Measurements from ENCODE around the gene PFDN6.

Gene PFDN6

GRCh38 chr6:33318426-33319073, 29.1 kb downstream of the PFDN6 start:
- DNase-seq = no peak

DNA sequence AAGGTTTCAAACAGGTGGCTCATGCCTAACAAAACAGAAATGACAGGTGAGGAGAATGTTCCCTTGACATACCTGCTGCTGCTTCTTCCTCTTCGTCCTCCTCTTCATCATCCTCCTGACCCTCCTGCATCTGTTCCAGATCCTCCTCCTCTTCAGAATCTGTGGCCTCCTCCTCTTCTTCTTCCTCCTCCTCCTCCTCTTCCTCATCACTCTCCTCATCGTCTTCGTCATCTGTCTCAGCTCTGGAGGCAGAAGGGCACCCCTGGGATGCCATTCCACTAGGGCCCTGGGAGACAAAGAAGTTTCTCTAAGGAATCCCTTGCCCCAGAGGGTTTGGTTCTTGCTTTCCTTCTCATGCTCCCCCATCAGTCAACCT, 30.5 kb downstream of the PFDN6 start:
- DNase-seq = no peak

DNA sequence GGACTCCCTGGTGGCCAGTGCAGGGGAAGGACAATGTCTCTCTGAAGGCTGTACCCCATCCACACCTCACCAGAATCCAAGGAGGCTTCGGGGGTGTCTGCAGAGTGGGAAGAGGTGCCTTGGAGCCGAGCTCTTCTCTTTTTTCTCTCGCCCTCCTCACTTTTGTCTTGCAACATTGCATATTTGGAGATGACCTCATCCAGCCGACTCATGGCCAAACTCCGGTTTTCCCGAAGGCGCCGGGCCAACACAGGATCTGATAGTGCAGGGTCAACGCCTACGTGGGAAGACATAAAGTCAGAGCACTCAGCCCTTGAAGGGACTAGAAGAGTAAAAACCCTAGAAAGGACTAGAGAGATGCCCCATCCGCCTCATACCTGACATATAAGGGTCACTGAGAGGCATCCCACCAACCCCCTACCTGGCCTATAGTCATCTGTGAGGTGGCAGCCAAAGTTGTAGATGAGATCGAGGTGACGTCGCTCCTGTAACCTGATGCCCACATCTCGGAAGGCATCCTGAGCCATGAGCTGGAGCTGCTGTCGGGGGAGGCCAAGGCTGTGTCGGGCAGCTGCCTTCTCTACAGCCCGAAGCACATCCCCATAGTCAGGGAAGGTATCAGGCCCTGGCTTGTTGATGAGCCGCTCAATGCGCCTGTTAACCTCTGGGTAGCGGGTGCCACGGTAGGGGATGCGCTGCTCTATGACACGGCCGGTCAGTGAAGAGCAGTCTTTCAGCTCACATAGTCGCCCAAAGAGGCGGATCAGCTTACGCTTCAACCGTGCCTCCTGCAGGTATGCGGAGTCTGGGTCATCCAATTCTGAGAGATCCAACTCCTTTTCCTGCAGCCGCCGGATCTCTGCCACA, 31.1 kb downstream of the PFDN6 start:
- DNase-seq = no peak

GRCh38 chr6:33321227-33321626, 31.8 kb downstream of the PFDN6 start:
- no peak for DNase-seq

DNA sequence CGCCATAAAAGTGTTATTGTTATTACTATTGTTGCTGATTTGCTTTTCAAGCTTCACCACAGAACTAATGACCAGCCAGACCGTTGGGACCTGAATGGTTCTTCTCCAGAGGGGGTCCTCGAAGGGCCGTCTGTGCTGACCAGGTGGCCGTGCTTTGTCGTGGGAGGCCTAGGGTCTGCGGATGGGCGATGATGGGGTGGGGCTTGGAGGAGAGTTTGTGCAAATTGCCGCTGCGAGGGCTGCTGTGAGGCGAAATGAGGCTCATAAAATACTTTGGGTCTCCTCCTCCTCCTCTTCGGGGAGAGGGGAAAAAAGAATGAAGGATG, 34.2 kb downstream of the PFDN6 start:
- DNase-seq = no peak

GRCh38 chr6:33324125-33324524, 34.7 kb downstream of the PFDN6 start:
- DNase-seq = no peak

DNA sequence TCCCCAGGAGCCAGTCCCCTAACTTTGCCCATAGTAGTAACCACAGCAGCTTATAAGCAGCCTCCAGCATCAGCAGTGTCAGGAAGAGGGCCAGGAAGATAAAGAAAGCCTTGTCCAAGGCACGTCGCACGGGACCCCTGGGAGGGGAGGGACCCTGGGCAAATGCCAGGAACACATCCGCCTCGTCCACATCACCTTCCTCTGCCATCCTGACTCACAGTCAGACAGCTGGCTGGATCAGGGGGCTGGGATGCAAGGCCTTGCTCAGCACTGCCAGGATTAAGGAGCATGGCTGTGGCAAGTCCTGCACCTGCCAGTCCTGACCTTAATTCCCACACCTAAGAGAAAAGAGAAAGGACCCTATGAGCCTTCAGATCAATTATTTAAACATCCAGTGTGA, 39.7 kb downstream of the PFDN6 start:
- DNase-seq = no peak

DNA sequence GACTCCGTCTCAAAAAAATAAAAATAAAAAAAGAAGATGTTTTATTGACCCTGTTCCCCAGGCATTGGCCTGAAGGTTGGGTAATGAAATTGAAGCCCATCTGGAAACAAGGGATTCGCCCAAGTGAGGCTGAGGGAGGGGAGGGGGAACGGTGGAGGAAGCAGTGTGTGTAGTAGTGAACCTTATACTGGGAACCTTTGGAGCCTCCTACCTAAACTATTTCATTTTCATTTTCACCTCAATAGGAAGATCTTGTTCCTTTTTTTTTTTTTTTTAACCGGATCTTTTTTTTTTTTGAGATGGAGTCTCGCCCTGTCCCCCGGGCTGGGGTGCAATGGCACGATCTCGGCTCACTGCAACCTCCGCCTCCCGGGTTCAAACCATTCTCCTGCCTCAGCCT, 41.3 kb downstream of the PFDN6 start:
- no peak for DNase-seq

DNA sequence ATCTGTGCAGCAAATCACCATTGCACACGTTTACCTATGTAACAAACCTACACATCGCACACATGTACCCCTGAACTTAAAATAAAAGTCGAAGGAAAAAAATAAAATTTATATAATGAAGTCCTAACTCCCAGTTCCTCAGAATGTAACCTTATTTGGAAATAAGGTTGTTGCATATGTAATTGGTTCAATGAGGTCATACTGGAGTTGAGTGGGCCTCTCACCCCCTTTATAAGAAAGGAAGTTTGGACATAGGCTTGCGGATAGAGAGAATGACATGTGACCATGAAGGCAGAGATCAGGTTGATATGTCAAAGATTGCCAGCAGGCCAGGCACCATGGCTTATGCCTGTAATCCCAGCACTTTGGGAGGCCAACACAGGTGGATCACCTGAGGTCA, 44.3 kb downstream of the PFDN6 start:
- no peak for DNase-seq

GRCh38 chr6:33335916-33336315, 46.5 kb downstream of the PFDN6 start:
- DNase-seq = no peak

DNA sequence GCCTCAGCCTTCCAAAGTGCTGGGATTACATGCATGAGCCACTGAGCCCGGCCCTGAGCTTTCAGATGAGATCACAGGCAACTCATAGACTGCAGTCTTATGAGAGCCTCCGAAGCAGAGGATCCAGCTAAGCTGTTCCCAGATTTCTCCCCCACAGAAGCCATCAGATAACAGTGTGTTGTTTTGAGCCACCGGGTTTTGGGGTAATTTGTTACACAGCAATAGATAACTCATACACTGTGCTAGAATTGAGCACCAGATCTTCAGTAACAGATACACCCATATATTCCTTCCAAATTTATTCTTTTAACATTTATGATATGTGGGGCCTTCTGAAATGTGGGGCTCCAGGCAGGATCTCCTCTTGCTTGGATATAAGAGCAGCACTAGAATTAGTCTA, 47.1 kb downstream of the PFDN6 start:
- DNase-seq = no peak

- DNase-seq = no peak
Observed at GRCh38 chr6:33339193-33339592, 49.8 kb downstream of the PFDN6 start.

All from CD4-positive, alpha-beta T cell treated with Interleukin-4 for 4 hours (primary cell).